ENCODE results near the gene HPCAL1. TPM values are rescaled to one million over a fixed set of nuclear protein-coding genes. Genes with fewer than 3 reads are reported as not detected.
A peak's percentile ranks its signal among the peaks of the same experiment; 100 is the strongest.
"Not testable (repeated sequence)": the region's sequence is repeated elsewhere in the genome, so short reads cannot be mapped to it uniquely, and the experiment has no call there.

The HPCAL1 gene
- total RNA-seq, 2 donors from 2014 or later: 64.5 to 85.7 TPM

- DNase-seq: no peak
- H3K36me3 ChIP-seq: no peaks in the 10 kb centered on the region
- H3K27me3 ChIP-seq: no peaks in the 10 kb centered on the region
- no peaks in the 10 kb centered on the region for H3K9me3 ChIP-seq
- TF ChIP-seq CTCF (IDR thresholded peaks at IDR 0.05): no peak
- H3K27ac ChIP-seq: no peak overlapping the region
- no peaks in the 10 kb centered on the region for H3K4me1 ChIP-seq
- no peak overlapping the region for H3K9ac ChIP-seq (ENCODE audit: low read depth in 2 of 2, low read length in 2 of 2)
- intact Hi-C loops (cut with DNase I): no loop called here
- H3K4me3 ChIP-seq: no peak overlapping the region
Observed at GRCh38 chr2:10258726-10259125, 44.0 kb upstream of the HPCAL1 start.

DNA sequence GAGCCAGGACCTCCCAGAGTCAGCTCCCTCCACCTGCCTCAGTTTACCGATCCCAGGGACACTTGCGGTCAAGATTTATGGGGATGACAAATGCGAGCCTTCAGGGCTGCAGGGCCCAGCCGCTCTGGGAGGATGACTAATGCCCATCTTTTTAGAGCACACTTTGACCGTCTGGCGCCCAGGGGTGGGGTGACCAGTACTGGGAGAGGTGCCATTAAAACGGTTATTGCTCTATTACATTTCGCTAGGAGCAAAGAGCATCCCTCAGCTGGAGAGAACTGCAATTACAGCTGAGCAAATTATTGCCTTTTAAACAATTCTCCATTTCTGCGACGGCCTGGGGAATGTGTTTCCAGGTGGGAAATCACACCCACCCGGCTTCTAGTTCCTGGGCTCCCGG, 42.6 kb upstream of the HPCAL1 start:
- intact Hi-C loops (cut with DNase I): no loop called here
- Histone ChIP-seq H3K9me3 (no peaks in the 10 kb centered on the region), H3K4me1 (no peaks in the 10 kb centered on the region), H3K36me3 (no peaks in the 10 kb centered on the region), H3K4me3 (no peak overlapping the region), H3K9ac (ENCODE audit: low read depth in 2 of 2, low read length in 2 of 2) (no peak overlapping the region), H3K27me3 (no peaks in the 10 kb centered on the region), H3K27ac (peak overlapping the region; percentile 37)
- DNase-seq: peak; percentile 86
- peak; percentile 27 for TF ChIP-seq CTCF (IDR thresholded peaks at IDR 0.05)

- H3K4me3 ChIP-seq; intact Hi-C loops (cut with DNase I); H3K27me3 ChIP-seq; H3K9ac ChIP-seq (ENCODE audit: low read depth in 2 of 2, low read length in 2 of 2); H3K9me3 ChIP-seq; H3K36me3 ChIP-seq; H3K4me1 ChIP-seq; H3K27ac ChIP-seq; DNase-seq: not testable (repeated sequence)
Observed at GRCh38 chr2:10263526-10263925, 39.2 kb upstream of the HPCAL1 start.

- Histone ChIP-seq H3K4me3 (no peak overlapping the region), H3K27ac (no peak overlapping the region), H3K27me3 (no peaks in the 10 kb centered on the region), H3K4me1 (no peaks in the 10 kb centered on the region), H3K36me3 (no peaks in the 10 kb centered on the region), H3K9me3 (no peaks in the 10 kb centered on the region), H3K9ac (ENCODE audit: low read depth in 2 of 2, low read length in 2 of 2) (no peak overlapping the region)
- intact Hi-C loops (cut with DNase I): no loop called here
- no peak for DNase-seq
- no peak for TF ChIP-seq CTCF (IDR thresholded peaks at IDR 0.05)
Observed at GRCh38 chr2:10264506-10265328, 38.0 kb upstream of the HPCAL1 start.

DNA sequence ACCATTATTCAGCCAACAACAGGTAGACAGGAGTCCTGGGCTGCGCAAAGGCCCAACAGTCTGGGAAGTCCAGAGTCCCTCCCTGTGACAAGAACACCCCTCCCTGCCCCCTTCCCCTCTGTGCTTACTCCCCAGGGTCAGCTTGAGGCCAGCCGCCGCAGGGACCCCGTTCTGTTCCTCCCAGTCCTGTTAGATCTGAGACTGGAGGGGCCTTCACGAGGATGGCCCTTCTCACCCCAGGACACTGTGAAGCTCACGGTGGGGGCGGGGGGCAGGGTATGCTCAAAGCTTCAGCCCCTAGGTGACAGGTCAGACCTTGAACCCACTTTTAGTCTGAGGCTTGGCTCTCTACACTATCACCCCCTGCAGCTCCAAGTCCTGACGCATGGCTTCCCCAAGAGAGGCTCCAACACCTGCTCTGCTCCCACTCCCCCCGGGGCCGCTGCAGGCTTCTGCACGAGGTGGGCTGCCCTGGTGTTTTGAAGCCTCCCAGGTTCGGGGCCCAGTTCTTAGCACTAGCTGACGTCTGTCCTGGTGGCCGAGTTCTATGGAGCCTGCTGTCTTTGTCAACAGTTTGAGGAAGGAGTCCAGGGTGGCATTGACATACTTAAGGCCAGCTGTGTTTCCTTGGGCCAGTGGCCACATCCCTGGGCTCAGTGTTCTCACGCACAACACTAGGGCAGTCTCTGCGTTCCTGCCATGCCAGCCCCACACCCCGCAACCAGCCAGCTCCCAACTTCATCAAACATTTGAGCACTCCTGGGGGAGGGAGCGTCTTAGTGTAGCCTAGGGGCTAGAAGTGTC, 37.2 kb upstream of the HPCAL1 start:
- H3K9me3 ChIP-seq: no peaks in the 10 kb centered on the region
- DNase-seq: no peak

More for the DNA sequence above, 37.2 kb upstream of the HPCAL1 start:
- Histone ChIP-seq H3K9ac (ENCODE audit: low read depth in 2 of 2, low read length in 2 of 2) (no peak overlapping the region), H3K4me3 (no peak overlapping the region), H3K36me3 (no peaks in the 10 kb centered on the region), H3K4me1 (peaks cover 4% of the 10 kb centered on the region), H3K27me3 (no peaks in the 10 kb centered on the region), H3K27ac (no peak overlapping the region)
- no peak for TF ChIP-seq CTCF (IDR thresholded peaks at IDR 0.05)
- intact Hi-C loops (cut with DNase I): no loop called here
